GM12875 (cell line): ENCODE measurements around the gene ZCCHC24.
"Not testable (repeated sequence)": the region's sequence is repeated elsewhere in the genome, so short reads cannot be mapped to it uniquely, and the experiment has no call there.

Source experiments
- H3K4me3 ChIP-seq: one replicate; pipeline ENCODE4 v1.5.1; 2011; ENCODE audit warnings: low read depth, low read length, control low read depth
- TF ChIP-seq, protein P1 (sequence below): IDR thresholded peaks from 2 replicates; pipeline ENCODE4 v1.5.1; 2011; ENCODE audit warnings: low read depth, mild to moderate bottlenecking, control low read depth, inconsistent platforms, low read length, moderate library complexity, borderline replicate concordance; ENCODE audit not compliant: insufficient read depth

Gene ZCCHC24

DNA sequence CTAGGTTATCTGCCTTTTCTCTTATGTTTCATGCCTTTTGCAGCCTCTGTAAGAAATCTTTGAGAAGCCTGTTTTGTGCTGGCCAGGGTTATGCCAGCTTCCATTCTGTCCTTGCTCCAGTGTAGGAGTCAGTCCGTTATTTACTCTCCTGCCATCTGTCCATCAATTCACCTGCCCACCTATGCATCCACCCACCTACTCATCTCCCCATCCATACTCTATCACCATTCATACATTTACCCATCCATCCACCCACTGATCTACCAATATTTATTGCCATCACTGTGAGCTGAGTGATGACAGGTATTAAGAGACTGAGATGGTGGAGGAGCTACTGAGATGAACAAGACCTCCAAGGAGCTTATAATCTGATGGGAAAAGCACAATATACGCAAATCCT, 110.9 kb downstream of the ZCCHC24 start:
- TF ChIP-seq, protein P1, sequence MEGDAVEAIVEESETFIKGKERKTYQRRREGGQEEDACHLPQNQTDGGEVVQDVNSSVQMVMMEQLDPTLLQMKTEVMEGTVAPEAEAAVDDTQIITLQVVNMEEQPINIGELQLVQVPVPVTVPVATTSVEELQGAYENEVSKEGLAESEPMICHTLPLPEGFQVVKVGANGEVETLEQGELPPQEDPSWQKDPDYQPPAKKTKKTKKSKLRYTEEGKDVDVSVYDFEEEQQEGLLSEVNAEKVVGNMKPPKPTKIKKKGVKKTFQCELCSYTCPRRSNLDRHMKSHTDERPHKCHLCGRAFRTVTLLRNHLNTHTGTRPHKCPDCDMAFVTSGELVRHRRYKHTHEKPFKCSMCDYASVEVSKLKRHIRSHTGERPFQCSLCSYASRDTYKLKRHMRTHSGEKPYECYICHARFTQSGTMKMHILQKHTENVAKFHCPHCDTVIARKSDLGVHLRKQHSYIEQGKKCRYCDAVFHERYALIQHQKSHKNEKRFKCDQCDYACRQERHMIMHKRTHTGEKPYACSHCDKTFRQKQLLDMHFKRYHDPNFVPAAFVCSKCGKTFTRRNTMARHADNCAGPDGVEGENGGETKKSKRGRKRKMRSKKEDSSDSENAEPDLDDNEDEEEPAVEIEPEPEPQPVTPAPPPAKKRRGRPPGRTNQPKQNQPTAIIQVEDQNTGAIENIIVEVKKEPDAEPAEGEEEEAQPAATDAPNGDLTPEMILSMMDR, result no peak
- H3K4me3 ChIP-seq, result no peak overlapping the region

DNA sequence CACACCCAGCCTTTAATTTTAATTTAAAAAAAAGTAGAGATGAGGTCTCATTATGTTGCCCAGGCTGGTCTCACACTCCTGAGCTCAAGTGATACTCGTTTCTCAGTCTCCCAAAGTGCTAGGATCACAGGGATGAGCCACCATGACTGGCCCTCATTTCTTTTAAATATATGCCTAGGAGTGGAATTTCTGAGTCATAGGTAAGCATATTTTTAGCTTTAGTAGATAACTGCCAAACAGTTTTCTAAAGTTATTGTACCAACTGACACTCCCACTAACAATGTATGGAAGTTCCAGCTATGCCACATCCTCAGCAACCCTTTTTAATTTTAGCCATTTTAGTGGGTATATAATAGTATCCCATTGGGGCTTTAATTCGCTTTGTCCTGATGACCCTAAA, 111.9 kb downstream of the ZCCHC24 start:
- no peak overlapping the region for H3K4me3 ChIP-seq
- TF ChIP-seq, protein P1, result no peak

- H3K4me3 ChIP-seq, result not testable (repeated sequence)
Observed at GRCh38 chr10:79332610-79333315, 112.7 kb downstream of the ZCCHC24 start.
